Measurements from ENCODE around the gene DNAH3.

DNA sequence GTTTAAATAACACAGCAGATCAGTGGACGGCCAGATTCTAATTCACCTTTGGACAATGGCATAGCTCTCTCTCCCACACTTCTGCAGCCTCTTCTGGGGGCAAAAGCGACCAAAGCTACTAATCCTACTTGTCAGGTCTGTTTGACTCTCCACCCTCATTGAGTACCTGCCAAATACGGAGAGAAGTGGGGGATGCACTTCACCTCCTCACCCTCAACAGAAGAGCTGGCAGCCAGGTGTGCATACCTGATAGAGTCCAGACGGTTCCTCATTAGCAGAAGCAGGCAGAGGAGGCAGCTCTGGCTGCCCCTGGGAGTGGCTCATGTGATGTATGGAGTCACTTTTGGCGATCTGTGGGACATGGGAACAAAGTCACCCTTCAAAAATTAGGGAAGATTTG lies 4.9 kb downstream of the DNAH3 start:
- TF ChIP-seq, protein P1, sequence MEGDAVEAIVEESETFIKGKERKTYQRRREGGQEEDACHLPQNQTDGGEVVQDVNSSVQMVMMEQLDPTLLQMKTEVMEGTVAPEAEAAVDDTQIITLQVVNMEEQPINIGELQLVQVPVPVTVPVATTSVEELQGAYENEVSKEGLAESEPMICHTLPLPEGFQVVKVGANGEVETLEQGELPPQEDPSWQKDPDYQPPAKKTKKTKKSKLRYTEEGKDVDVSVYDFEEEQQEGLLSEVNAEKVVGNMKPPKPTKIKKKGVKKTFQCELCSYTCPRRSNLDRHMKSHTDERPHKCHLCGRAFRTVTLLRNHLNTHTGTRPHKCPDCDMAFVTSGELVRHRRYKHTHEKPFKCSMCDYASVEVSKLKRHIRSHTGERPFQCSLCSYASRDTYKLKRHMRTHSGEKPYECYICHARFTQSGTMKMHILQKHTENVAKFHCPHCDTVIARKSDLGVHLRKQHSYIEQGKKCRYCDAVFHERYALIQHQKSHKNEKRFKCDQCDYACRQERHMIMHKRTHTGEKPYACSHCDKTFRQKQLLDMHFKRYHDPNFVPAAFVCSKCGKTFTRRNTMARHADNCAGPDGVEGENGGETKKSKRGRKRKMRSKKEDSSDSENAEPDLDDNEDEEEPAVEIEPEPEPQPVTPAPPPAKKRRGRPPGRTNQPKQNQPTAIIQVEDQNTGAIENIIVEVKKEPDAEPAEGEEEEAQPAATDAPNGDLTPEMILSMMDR (IDR thresholded peaks at IDR 0.05; ENCODE audit: insufficient read depth, low read length): no peak
- TF ChIP-seq POLR2AphosphoS5 (IDR thresholded peaks at IDR 0.05; ENCODE audit: low read depth): no peak
- TF ChIP-seq GABPA (IDR thresholded peaks at IDR 0.05; ENCODE audit: low read depth): no peak
- TF ChIP-seq, protein P2, sequence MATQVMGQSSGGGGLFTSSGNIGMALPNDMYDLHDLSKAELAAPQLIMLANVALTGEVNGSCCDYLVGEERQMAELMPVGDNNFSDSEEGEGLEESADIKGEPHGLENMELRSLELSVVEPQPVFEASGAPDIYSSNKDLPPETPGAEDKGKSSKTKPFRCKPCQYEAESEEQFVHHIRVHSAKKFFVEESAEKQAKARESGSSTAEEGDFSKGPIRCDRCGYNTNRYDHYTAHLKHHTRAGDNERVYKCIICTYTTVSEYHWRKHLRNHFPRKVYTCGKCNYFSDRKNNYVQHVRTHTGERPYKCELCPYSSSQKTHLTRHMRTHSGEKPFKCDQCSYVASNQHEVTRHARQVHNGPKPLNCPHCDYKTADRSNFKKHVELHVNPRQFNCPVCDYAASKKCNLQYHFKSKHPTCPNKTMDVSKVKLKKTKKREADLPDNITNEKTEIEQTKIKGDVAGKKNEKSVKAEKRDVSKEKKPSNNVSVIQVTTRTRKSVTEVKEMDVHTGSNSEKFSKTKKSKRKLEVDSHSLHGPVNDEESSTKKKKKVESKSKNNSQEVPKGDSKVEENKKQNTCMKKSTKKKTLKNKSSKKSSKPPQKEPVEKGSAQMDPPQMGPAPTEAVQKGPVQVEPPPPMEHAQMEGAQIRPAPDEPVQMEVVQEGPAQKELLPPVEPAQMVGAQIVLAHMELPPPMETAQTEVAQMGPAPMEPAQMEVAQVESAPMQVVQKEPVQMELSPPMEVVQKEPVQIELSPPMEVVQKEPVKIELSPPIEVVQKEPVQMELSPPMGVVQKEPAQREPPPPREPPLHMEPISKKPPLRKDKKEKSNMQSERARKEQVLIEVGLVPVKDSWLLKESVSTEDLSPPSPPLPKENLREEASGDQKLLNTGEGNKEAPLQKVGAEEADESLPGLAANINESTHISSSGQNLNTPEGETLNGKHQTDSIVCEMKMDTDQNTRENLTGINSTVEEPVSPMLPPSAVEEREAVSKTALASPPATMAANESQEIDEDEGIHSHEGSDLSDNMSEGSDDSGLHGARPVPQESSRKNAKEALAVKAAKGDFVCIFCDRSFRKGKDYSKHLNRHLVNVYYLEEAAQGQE (IDR thresholded peaks at IDR 0.05; ENCODE audit: insufficient replicate concordance, low read depth): no peak
- no peak for TF ChIP-seq SPI1 (IDR thresholded peaks at IDR 0.05; ENCODE audit: borderline replicate concordance, low read depth)

Data from HL-60 (cell line).